Trophoblast cell (in vitro differentiated cells and primary cell): ENCODE results near the gene AGBL1.

Experiments used
- DNase-seq, 2 donors: peaks; one replicate each; pipeline ENCODE4 v3.0.0-alpha.2; 2016
- H2AFZ ChIP-seq: 2 replicates; pipeline ENCODE4 v1.6.1; 2013; ENCODE audit warnings: low read length, moderate library complexity, mild to moderate bottlenecking; ENCODE audit not compliant: insufficient read depth, poor library complexity
- H2AK5ac ChIP-seq: 2 replicates; pipeline ENCODE4 v1.6.1; 2013; ENCODE audit warnings: mild to moderate bottlenecking, low read length
- H2BK120ac ChIP-seq: 2 replicates; pipeline ENCODE4 v1.6.1; 2013; ENCODE audit warnings: low read length, mild to moderate bottlenecking, moderate library complexity; ENCODE audit not compliant: insufficient read depth, poor library complexity
- H2BK12ac ChIP-seq: 2 replicates; pipeline ENCODE4 v1.6.1; 2013; ENCODE audit warnings: mild to moderate bottlenecking, low read length, moderate library complexity
- H2BK5ac ChIP-seq: 2 replicates; pipeline ENCODE4 v1.6.1; 2013; ENCODE audit warnings: low read length, low read depth, moderate library complexity, mild to moderate bottlenecking; ENCODE audit not compliant: poor library complexity
- H3K14ac ChIP-seq: 2 replicates; pipeline ENCODE4 v1.6.1; 2013; ENCODE audit warnings: mild to moderate bottlenecking, low read length
- H3K18ac ChIP-seq: 2 replicates; pipeline ENCODE4 v1.6.1; 2013; ENCODE audit warnings: mild to moderate bottlenecking, low read length
- H3K23ac ChIP-seq: 2 replicates; pipeline ENCODE4 v1.6.1; 2013; ENCODE audit warnings: low read length
- H3K27ac ChIP-seq: 2 replicates; pipeline ENCODE4 v1.5.1; 2013; ENCODE audit warnings: low read depth, mild to moderate bottlenecking, inconsistent platforms, low read length, moderate library complexity
- H3K27me3 ChIP-seq: 2 replicates; pipeline ENCODE4 v1.6.1; 2013; ENCODE audit warnings: inconsistent platforms, mild to moderate bottlenecking, low read length, moderate library complexity; ENCODE audit not compliant: insufficient read depth
- H3K36me3 ChIP-seq, 2 experiments: 1 replicate in 1 of 2; 2 replicates in 1 of 2; pipeline ENCODE4 v1.6.1; 2013; ENCODE audit warnings: low read length in 2 of 2, mild to moderate bottlenecking in 2 of 2, moderate library complexity in 1 of 2; ENCODE audit not compliant: insufficient read depth in 2 of 2, control insufficient read depth in 1 of 2
- H3K4ac ChIP-seq: 2 replicates; pipeline ENCODE4 v1.6.1; 2013; ENCODE audit warnings: low read depth, mild to moderate bottlenecking, low read length, moderate library complexity
- H3K4me1 ChIP-seq, 2 experiments: 1 replicate in 1 of 2; 2 replicates in 1 of 2; pipeline ENCODE4 v1.6.1; 2013; ENCODE audit warnings: low read length in 2 of 2, mild to moderate bottlenecking in 2 of 2, moderate library complexity in 1 of 2; ENCODE audit not compliant: insufficient read depth in 2 of 2, control insufficient read depth in 1 of 2
- H3K4me2 ChIP-seq: 2 replicates; pipeline ENCODE4 v1.6.1; 2013; ENCODE audit warnings: inconsistent platforms, mild to moderate bottlenecking, low read length, moderate library complexity
- H3K4me3 ChIP-seq: 2 replicates; pipeline ENCODE4 v1.5.1; 2013; ENCODE audit warnings: mild to moderate bottlenecking, low read depth, low read length, inconsistent platforms
- H3K79me1 ChIP-seq: one replicate; pipeline ENCODE4 v1.6.1; 2013; ENCODE audit warnings: low read length
- H3K79me2 ChIP-seq: 2 replicates; pipeline ENCODE4 v1.6.1; 2013; ENCODE audit warnings: low read length, mild to moderate bottlenecking; ENCODE audit not compliant: control insufficient read depth, insufficient read depth, poor library complexity
- H3K9ac ChIP-seq: 2 replicates; pipeline ENCODE4 v1.6.1; 2013; ENCODE audit warnings: mild to moderate bottlenecking, low read length
- H3K9me3 ChIP-seq: 2 replicates; pipeline ENCODE4 v1.6.1; 2013; ENCODE audit warnings: low read depth, mild to moderate bottlenecking, control low read depth, inconsistent platforms, low read length; ENCODE audit not compliant: insufficient read depth
- H4K12ac ChIP-seq: 2 replicates; pipeline ENCODE4 v1.6.1; 2013; ENCODE audit warnings: low read depth, mild to moderate bottlenecking, low read length, moderate library complexity
- H4K8ac ChIP-seq: 2 replicates; pipeline ENCODE4 v1.6.1; 2013; ENCODE audit warnings: low read depth, mild to moderate bottlenecking, low read length, moderate library complexity
- H4K91ac ChIP-seq: one replicate; pipeline ENCODE4 v1.6.1; 2013; ENCODE audit warnings: low read depth, mild to moderate bottlenecking, low read length, moderate library complexity
- WGBS: extraction: QIAGEN DNeasy Blood & Tissue Kit; methylation state at CpG from one replicate; pipeline ENCODE4 v1.1.7; 2013; ENCODE audit warnings: missing lambda C conversion rate; ENCODE audit not compliant: insufficient read length, insufficient coverage; ENCODE audit errors: extremely low coverage; 5-methylcytosine and 5-hydroxymethylcytosine counted together

The AGBL1 gene

GRCh38 chr15:86595741-86596140 lies 516.1 kb downstream of the AGBL1 start:
- Histone ChIP-seq H2BK12ac (no peak overlapping the region), H3K4me1 (no peaks in the 10 kb centered on the region), H3K9me3 (no peaks in the 10 kb centered on the region), H4K12ac (no peak overlapping the region), H2BK5ac (no peak overlapping the region), H2BK120ac (no peak overlapping the region), H3K27ac (no peak overlapping the region), H3K14ac (no peak overlapping the region), H3K4ac (no peak overlapping the region), H3K79me2 (no peaks in the 10 kb centered on the region), H3K4me2 (no peak overlapping the region), H2AK5ac (no peak overlapping the region), H3K23ac (no peak overlapping the region), H4K91ac (no peak overlapping the region), H2AFZ (no peak overlapping the region), H3K27me3 (no peaks in the 10 kb centered on the region), H3K4me3 (no peak overlapping the region), H3K79me1 (no peaks in the 10 kb centered on the region), H3K36me3 (no peaks in the 10 kb centered on the region), H4K8ac (no peak overlapping the region), H3K9ac (no peak overlapping the region), H3K18ac (no peak overlapping the region)
- no peak for DNase-seq
- no CpG with 5 or more reads among the region's 1 CpG for WGBS

- H2BK120ac ChIP-seq = no peak overlapping the region
Observed at GRCh38 chr15:86603466-86603865, 523.8 kb downstream of the AGBL1 start.

DNA sequence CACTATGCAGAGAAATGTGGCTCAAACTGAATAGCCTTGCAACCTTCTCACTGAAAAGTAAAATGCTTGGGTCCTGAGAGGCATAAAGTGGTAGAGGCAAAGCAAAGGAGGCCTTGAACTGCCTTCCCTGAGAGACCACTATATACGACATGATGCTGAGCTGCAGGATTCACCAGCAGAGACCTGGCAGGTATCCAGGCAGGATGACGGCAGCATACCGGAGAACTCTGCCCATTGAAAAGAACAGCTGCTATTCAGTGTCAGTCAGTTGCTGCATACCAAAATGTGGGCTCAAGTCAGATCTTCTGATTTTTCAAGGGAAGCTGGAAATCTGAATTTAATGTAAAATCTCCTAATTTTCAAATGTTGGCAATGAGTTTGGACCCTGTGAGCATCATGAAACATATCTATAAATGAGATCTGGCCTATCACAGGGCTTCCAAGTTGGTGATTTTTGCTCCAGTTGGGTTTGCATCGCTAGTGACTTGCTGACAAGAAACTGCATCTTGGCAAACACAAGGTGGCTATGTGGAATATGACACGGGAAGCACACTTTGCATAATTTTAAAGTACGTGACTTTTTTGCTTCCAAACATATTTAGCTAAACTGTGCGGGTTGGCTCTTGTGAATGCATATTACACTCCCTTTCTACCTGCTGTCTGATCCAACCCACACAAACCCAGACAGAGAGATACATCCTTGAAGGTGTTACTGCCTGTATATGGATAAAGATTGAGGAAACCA lies 529.0 kb downstream of the AGBL1 start:
- Histone ChIP-seq H3K27me3 (no peaks in the 10 kb centered on the region), H3K14ac (no peak overlapping the region), H3K79me1 (no peaks in the 10 kb centered on the region), H2BK120ac (no peak overlapping the region), H3K4me3 (no peak overlapping the region), H3K79me2 (no peaks in the 10 kb centered on the region), H2AFZ (no peak overlapping the region), H3K18ac (no peak overlapping the region), H4K91ac (no peak overlapping the region), H3K4me1 (peaks cover 3 to 4% of the 10 kb centered on the region in 2 experiments), H3K9ac (no peak overlapping the region), H4K8ac (no peak overlapping the region), H3K9me3 (no peaks in the 10 kb centered on the region), H3K4me2 (no peak overlapping the region), H2AK5ac (no peak overlapping the region), H3K4ac (no peak overlapping the region), H2BK12ac (no peak overlapping the region), H3K36me3 (no peaks in the 10 kb centered on the region), H2BK5ac (no peak overlapping the region), H3K27ac (no peak overlapping the region), H3K23ac (no peak overlapping the region), H4K12ac (no peak overlapping the region)
- no peak for DNase-seq
- no CpG with 5 or more reads among the region's 7 CpGs for WGBS

More at GRCh38 chr15:86603466-86603865, 523.8 kb downstream of the AGBL1 start:
- H3K4ac ChIP-seq = no peak overlapping the region
- H4K12ac ChIP-seq = no peak overlapping the region
- H3K9me3 ChIP-seq = no peaks in the 10 kb centered on the region
- no peak overlapping the region for H2BK5ac ChIP-seq
- H3K4me3 ChIP-seq = no peak overlapping the region
- no peak overlapping the region for H4K8ac ChIP-seq
- no peak overlapping the region for H4K91ac ChIP-seq
- H3K79me2 ChIP-seq = no peaks in the 10 kb centered on the region
- H2AK5ac ChIP-seq = no peak overlapping the region
- H3K14ac ChIP-seq = no peak overlapping the region
- no peak overlapping the region for H2AFZ ChIP-seq
- H3K27ac ChIP-seq = no peak overlapping the region
- no peaks in the 10 kb centered on the region for H3K4me1 ChIP-seq
- H3K9ac ChIP-seq = no peak overlapping the region
- no peak overlapping the region for H2BK12ac ChIP-seq
- WGBS = no CpG with 5 or more reads among the region's 2 CpGs
- no peak overlapping the region for H3K4me2 ChIP-seq
- H3K79me1 ChIP-seq = no peaks in the 10 kb centered on the region
- no peak overlapping the region for H3K23ac ChIP-seq
- H3K36me3 ChIP-seq = no peaks in the 10 kb centered on the region
- H3K27me3 ChIP-seq = no peaks in the 10 kb centered on the region
- no peak for DNase-seq
- no peak overlapping the region for H3K18ac ChIP-seq

DNA sequence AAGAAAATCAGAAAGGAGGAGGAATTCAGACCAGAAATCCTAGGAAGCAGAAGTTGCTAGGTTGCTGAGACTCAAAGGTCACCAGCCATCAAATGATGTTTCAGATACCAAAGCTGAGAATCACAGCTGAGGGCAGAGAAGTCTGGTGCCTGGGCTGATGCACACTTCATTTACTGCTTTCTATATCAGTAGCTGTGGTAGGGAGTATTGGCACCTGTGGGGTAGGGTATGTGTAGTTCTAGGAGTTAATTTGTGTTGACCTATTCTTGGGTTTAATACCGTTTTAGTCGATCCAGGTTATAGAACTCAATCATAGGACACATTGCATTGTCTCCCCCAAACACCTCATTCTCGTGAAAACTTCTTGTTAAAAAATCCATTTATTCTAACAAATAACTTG lies 529.6 kb downstream of the AGBL1 start:
- no peak overlapping the region for H2BK120ac ChIP-seq
- H3K79me1 ChIP-seq = no peaks in the 10 kb centered on the region
- no peak overlapping the region for H2AFZ ChIP-seq
- WGBS = no CpG with 5 or more reads among the region's 3 CpGs
- no peak overlapping the region for H3K23ac ChIP-seq
- H3K4me1 ChIP-seq = peaks cover 3 to 4% of the 10 kb centered on the region in 2 experiments
- no peak overlapping the region for H3K4me3 ChIP-seq
- H3K18ac ChIP-seq = no peak overlapping the region
- no peak overlapping the region for H4K91ac ChIP-seq
- no peak for DNase-seq
- H3K9ac ChIP-seq = no peak overlapping the region
- H3K4me2 ChIP-seq = no peak overlapping the region
- no peaks in the 10 kb centered on the region for H3K9me3 ChIP-seq
- H3K27ac ChIP-seq = no peak overlapping the region
- no peak overlapping the region for H3K14ac ChIP-seq
- H2AK5ac ChIP-seq = no peak overlapping the region
- H4K8ac ChIP-seq = no peak overlapping the region
- no peak overlapping the region for H3K4ac ChIP-seq
- H2BK12ac ChIP-seq = no peak overlapping the region
- no peaks in the 10 kb centered on the region for H3K27me3 ChIP-seq
- no peaks in the 10 kb centered on the region for H3K36me3 ChIP-seq
- H4K12ac ChIP-seq = no peak overlapping the region
- H3K79me2 ChIP-seq = no peaks in the 10 kb centered on the region
- H2BK5ac ChIP-seq = no peak overlapping the region
